GM21423 (cell line): ENCODE results near the gene SFRP4.
"Not testable (repeated sequence)": the region's sequence is repeated elsewhere in the genome, so short reads cannot be mapped to it uniquely, and the experiment has no call there.

Experiments
- ATAC-seq: cut with Tn5 transposase; IDR thresholded peaks from one replicate; pipeline ENCODE4 v1.9.1; 2021; ENCODE audit warnings: mild to moderate bottlenecking, moderate library complexity; ENCODE audit not compliant: unreplicated experiment

SFRP4 gene

DNA sequence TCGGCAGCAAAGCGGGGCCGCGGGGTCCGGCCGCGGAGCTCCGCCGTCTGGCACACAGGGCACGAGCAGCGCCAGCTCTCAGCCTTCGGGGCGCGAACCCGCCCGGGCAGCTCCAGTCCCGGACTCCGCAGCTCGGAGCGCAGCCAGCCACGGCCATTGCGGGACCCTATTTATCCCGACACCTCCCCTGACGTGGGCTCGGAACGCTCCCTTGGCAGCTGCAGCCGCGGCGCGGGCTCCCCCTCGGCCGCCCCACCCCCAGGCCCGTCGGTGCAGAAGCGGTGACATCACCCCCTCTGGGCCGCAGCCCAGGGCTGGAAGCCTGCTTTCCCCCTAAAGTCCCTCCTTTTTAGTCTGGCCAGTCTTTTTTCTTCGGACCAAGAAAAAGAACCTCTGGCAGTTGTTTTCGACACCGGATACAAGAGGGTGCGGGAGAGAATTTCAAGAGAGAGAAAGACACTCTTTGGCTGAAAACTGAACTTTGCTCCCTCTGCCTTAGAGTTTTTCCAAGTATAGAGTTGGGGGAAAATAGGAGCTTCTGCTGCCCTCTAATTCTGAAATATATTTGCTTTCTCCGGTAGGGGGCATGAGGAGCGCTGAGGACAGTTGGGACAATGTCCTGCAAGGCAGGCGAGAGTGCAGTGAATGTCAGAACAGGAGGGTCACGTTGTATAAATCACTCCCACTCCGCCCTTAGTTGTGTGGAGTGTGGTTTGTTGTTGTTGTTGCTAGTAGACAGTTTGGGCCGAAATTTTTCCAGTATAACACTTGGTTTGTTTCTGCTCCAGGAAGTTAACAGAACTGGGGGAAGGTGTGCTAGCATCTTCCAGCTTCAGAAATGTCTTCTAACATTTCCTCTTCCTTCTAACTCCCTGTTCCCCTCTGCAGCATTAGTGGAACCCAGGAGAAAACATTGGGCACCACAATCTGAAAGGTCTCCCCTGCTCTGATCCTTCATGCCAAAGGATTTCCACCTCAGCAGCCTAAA, at the start of gene SFRP4:
TSS of gene SFRP4 (minus strand) at position 145 of the 988 bp plus-strand sequence. CDS start 280 bp downstream, outside the sequence.
- ATAC-seq, result peak; percentile 32

DNA sequence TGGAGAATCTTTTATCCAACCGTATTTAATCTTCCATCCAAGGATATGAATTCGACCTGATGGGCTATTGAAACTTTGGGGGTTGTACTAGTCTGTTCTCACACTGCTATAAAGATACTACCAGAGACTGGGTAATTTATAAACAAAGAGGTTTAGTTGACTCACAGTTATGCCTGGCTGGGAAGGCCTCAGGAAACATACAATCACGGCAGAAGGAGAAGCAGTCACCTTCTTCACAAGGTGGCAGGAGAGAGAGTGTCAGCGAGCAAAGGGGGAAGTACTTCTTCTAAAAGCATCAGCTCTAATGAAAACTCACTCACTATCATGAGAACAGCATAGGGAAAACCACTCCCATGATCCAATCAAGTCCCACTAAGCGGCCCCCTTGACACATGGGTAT, 47.6 kb upstream of the SFRP4 start:
- no peak for ATAC-seq

DNA sequence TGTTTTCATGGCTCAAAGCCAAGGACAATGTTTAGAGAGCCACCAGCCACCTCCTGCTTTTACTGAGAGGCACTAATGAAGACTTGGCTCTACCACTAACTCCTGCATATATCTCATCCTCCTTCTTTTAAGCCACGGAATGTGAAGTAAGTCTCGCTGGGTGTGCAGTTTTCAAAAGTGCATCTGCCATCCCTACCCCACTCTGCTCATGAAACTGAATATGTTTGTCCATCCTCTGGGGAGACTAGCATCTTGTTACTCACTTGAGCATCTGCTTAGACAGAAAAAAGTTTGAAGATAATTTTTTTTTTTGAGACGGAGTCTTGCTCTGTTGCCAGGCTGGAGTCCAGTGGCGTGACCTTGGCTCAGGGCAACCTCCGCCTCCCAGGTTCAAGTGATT, 44.6 kb upstream of the SFRP4 start:
- ATAC-seq, result no peak

DNA sequence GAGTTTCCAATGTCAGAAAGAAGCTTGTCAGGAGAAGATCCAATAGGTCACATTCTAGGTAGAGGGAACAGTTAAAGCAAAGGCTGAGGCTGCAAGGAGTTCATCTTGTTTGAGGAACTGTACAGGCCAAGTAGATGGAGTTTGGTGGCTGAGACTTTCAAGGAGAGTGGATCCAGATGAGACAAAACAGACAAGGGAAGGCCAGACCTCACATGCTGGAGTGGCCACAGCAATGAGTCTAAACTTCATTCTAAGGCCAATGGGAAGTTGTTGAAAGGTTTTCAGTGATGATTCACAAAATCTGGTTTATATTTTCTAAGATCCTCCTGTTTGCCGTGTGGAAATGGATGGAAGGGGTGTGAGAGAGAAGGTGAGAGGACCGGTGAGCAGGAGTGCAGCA, 43.9 kb upstream of the SFRP4 start:
- no peak for ATAC-seq

DNA sequence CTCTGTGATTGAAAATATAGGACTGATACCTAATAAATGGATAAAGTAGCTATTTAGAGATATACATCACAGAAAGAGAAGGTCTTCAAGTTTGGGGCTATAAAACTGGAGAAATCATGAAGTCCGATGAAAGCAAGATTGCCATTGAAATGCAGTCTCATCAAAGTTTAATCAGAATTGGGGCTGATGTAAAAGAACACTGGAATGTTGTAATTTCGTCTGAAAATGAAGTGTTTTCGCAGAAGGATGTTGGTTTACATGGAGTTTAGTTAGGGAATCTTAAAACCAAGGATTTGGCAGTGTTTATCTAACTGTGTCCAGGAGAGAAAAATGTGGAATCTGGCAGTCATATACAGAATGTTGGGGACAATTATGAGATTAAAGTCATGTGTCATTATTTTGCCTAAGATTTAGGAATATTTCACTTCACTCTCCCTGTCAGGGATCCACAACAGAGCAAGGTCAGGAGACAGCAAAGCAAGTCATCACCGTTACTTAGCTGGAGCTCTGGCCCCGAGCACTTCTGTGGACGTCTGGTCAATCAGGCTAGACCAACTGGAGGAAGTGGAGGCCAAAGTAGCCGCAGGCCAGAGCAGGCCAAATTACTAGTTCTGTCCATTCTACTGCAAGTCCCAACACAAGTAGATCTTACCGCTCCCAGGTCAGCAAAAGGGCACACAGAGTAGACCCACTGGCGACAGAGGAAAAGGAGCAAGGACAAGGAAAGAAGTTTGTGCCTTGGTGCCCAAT, 40.8 kb upstream of the SFRP4 start:
- no peak for ATAC-seq

DNA sequence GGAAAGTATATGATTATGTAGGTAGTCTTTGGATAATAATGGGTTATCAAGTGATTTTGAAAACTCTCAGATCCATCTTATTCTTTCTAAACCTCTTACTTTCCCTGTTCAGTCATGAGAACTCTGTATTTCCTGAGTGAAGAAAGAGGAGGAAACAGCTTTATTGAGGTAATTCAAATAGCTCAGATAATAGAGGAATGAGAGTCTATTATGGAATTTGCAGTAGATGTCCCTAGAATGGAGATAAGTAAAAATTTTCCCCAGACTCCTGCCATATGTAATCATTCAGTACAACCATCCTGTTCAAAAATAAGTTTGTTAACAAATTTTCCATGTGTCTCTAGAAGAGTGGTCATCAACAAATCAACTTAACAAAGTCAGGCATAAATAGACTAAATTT, 40.2 kb upstream of the SFRP4 start:
- ATAC-seq, result no peak

DNA sequence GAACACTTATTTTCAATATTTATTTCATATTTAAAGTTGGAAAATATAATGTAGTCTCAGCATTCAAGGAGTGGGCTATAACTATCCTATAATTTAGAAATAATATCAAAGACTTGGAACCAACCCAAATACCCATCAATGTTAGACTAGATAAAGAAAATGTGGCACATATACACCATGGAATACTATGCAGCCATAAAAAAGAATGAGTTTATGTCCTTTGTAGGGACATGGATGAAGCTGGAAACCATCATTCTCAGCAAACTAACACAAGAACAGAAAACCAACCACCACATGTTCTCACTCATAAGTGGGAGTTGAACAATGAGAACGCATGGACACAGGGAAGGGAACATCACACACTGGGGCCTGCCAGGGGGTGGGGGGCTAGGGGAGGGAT, 37.6 kb upstream of the SFRP4 start:
- not testable (repeated sequence) for ATAC-seq

DNA sequence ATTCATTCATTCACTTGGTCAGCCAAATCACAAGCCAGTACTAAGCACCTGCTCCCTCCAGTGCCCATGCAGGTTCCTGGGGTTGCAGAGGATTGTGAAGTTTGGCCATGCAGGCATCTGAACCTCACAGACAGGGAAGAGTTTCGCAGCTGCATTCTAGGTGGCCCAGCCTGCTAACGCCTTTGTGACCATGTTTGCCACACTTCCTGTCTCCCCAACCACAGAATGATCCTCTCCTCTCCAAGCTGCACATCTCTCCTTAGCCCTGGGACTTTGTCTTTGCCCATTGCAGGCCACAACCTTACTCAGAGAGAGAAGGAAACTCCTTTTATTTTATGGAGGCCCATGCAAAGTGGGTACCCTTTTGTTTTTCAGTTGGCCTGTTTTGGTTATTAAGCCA, 35.6 kb upstream of the SFRP4 start:
- ATAC-seq, result no peak

DNA sequence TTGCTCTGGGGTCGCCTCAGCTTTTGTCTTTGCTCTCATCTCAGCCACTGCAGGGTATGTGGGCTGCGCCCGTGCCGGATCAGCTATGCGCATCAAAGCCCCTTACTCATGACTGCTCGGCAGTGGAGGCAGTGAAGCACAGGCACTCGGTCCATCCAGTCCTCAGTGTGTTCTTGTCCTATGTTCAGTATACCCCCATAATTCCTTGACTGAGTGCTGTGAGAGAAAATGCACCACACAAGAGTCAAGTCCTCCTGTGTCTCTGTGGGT, 31.3 kb upstream of the SFRP4 start:
- ATAC-seq, result no peak

DNA sequence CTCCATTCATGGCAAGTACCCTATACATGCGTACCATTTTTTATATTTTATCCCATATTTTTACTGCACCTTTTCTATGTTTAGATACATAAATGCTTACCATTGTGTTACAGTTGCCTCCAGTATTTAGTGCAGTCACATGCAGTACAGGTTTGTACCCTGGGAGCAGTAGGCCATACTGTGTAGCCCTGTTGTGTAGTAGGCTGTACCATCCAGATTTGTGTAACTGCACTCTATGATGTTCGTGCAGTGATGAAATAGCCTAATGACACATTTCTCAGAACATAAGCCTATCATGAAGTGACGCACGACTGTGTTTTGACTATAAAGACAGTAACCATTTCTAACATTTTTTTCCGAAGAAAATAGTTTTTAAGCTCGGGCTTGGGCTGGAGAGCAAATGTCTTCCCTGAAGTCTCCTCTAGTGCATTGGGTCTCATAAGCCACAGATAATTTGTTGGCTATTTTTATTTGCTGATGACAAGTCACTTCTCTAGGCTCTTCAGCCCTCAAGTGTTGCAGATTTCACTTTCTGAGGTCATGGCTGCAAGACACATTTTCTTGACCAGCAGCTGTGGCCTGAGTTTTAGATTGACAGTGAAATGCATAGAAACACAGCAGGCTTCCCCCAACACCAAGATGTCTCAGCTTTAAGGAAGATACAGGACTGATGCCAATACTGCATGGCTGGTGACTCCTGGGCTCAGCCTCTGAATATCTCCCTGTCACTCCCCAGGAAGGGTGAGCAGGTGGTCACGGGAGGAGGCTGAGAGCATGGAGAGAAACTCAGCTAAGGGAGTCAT, 30.7 kb upstream of the SFRP4 start:
- ATAC-seq, result no peak

DNA sequence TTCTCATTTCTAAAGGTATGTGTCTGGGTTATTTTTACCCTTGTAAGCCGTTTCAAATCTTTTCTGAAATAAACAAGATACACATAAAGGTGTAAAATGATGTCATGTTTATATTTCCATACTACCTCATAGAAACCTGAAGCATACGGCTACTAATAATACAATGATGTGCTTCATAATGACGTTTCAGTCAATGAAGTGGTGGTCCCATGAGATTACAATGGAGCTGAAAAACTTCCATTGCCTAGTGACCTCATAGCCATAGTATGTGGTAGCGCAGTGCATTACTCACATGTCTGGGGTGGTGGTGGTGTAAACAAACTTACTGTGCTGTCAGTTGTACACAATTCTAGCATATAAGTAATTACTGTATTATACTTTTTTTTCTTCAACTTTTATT, 28.7 kb upstream of the SFRP4 start:
- ATAC-seq, result no peak

DNA sequence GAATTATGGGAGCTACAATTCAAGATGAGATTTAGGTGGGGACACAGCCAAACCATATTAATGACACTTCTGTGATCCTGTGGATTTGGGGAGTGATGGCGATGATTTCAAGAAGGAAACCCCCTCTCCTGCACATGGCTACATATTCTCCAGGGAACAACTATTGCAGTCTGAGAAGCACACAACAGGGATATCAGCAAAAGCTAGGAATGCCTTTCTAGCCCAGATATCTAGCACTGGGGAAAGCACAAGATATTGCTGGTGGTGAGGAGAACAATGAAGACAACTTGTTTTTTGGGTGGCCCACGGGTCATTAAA, 28.1 kb upstream of the SFRP4 start:
- ATAC-seq, result no peak

DNA sequence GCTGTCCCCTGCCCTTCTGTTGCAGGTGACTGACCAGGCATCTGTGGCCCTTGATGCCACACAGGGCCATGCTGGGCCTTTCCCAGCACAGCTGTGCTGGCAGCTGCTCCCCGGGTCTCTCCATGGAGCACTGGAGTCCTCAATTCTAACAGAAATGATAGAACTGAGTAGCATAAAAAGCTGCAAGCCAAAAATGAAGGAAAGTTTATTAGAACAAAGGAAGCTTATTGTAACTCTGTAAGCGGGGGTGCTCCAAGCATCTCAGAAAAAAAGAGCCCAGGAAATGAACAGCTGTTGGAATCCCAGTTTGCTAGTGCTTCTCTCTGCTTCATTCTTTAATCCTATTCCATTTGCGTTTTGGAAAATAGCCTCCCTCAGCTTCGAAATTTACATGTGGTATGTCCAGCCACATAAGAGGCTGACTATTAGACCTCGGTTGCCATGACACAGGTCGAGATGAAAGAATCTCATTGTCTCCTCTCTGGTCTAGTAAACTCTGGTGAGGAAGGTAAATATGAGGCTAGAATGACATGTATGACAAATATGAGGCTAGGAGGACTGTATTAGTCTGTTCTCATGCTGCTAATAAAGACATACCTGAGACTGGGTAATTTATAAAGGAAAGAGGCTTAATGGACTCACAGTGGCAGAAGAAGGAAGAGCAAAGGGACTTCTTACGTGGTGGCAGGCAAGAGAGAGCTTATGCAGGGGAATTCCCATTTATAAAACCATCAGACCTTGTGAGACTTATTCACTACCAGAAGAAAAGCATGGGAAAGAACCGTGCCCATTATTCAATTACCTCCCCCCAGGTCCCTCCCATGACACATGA, 27.5 kb upstream of the SFRP4 start:
- ATAC-seq, result no peak

DNA sequence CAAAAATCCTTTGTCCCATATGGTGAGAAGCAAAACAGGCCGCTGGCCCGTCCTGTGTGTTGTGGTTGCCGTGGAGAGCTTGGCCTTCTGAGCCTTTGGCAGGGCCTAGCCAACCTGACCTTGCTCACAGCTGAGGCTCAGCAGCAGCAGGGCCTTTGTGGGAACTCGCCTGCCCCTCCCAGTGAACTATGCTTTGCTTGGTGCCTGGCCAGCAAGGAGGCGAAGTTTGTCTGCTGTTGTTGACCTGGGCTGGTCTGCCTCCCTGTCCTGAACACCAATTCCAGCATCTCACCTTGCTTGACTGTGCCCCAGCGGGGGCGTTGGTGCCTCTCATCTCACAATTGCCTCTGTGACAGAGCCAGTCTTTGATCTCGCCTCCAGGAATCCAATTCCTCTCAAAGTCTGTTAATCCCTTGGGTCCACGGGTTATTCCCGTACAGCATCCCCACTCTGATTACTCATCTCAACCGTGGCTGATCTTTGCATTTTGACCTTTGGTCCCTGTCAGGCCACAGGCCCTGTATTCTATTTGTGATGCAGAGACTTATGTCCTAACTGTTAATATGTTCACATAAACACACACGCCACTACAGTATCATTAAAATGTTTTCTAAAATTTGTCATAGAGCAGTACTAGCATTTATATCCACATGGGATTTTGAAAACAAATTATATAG, 26.5 kb upstream of the SFRP4 start:
- ATAC-seq, result no peak

DNA sequence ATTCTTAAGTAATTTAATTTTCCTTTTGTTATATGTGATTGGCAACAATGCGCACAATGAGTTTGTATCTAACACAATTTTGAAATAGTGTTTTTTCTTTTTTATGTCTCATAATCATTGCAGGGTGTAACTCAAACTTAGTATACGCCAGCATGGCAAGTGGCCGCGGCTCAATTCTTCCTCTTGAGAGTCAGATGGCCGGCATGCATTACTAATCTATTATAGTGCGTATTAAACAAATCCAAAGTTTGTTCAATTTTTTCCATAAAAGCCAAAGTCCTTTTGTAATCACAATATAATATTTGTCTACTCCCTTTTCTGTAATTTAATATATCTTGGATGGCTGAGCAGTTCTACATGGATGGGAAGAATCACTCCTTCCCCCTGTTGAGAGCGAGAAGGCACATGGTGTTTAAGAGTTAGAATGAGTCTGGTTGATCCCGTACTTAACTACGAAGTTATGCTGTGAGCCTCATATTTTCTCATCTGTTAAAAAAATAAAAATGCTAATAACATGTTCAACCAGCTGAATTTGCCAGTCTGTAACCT, 16.5 kb upstream of the SFRP4 start:
- no peak for ATAC-seq

DNA sequence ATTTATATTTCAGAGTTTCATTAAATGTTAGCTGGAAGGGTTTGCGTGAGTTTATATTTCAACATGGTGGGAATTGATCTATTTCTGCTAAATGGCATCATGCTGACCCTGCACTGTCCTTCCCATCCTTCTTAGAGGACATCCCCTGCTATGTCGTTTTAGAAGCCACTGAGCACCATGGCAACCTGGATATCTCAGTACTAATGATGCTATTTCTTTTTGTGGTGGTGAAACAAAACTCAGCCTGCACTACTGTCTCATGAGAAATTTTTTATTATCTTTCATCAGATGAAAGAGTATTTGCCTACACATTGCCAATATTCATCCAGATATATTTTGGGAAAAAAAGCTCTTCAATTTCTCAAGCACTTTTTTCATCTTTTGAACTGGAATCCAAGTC, 15.9 kb upstream of the SFRP4 start:
- ATAC-seq, result no peak

DNA sequence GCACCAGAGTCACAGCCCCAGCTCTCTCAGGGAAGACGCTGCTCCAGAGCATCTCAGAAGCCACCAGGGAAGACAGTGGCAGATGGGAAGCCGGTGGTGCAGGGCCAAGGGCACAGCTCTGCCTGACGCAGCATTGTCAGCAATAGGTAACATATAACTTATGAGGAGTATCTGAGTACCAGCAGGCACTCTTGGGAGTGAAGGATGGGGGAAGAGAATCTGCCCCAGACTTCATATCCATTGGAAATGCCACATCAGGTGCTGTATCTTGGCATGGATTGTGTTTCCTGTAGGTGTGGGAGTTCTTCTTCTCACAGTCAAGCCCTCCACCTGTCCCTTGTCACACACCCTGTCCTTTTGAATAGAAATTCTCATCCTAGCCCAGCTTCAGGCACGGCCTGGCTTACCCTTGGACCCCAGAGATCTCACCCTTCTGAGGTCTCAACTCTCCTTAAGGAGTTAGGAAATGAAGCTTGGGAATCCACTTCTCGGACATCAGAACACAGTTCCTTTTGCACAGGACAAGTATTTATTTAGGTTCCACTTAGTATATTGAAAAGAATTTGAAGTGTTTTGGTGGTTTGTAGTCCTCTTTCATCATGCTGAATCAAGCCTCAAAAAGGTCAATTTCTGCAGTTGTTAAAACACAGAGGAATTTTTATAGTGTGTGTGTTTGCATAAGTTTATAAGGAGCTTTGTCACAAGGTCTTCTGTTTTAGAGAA, 13.8 kb upstream of the SFRP4 start:
- no peak for ATAC-seq

DNA sequence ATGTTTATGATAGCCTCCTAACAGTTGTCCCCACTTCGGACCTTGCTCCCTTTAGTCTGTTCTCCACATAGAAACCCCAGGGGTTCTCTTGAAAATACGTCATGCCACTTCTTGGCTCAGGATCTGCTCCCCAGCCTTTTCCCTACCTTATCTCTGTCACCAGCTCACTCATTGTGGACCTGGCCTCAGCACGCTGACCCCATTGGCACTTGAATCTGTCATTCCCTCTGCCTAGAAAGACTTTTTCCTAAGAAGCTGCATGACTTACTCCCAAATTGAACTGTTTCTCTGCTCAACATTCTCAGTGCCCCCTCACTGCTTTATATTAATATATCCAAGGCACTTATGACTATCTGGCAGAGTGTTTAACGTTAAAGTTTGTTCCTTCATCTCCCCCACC, 12.3 kb upstream of the SFRP4 start:
- ATAC-seq, result no peak

DNA sequence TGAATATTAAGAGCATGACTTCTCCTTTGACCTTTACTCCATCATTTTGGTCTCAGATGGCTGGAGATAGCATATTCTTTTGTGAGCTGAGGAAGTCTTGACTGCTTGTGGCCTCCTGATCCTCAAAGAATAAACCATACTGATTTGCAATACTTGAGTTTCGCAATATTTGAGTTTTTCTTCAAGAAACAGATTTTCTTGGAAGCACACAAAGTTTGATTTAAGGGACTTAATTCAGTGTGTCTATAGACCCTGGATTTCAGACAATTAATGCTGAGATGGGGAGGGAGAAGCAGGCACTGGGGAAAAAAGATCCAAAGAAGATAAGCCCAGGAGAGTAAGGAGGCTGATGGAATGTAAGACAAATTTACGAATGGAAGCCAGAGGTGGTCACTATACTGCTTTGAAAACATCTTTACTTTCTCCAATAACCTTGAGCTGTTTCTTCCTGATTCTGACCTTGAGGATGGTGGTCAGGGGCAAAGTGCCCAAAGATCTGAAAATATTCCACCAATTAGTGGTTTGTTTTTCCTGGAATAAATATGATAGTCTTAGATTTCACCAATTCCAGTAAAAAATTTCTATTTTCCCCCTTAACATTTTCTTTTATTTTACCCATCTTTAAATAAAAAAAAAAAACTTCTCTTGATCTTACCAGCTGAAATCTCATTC, 11.3 kb upstream of the SFRP4 start:
- ATAC-seq, result no peak
